Measurements from ENCODE around the gene RNF175.

- TF ChIP-seq EZH2 (IDR thresholded peaks at IDR 0.05) (no peak), POLR2AphosphoS5 (IDR thresholded peaks at IDR 0.05; ENCODE audit: borderline replicate concordance, low read depth, low read length) (no peak)
Measured at GRCh38 chr4:153676984-153677383, 82.8 kb downstream of the RNF175 start.

Measured in SK-N-MC (cell line).